IPS-NIHi7 (cell line): ENCODE measurements around the gene DEFB127.
"Not testable (repeated sequence)": the region's sequence is repeated elsewhere in the genome, so short reads cannot be mapped to it uniquely, and the experiment has no call there.

Experiments used
- DNase-seq: peaks from one replicate; pipeline ENCODE4 v3.0.0; 2012; ENCODE audit warnings: mixed read lengths; ENCODE audit errors: extremely low spot score

The DEFB127 gene, protein sequence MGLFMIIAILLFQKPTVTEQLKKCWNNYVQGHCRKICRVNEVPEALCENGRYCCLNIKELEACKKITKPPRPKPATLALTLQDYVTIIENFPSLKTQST

GRCh38 chr20:157154-157553 lies at the start of gene DEFB127:
DEFB127 (plus strand) TSS chr20:157454; CDS start chr20:157545, 91 bp downstream.
- no peak for DNase-seq

- no peak for DNase-seq
Measured at GRCh38 chr20:112396-112795, 44.9 kb upstream of the DEFB127 start.

GRCh38 chr20:117518-117917 lies 39.7 kb upstream of the DEFB127 start:
- no peak for DNase-seq

DNA sequence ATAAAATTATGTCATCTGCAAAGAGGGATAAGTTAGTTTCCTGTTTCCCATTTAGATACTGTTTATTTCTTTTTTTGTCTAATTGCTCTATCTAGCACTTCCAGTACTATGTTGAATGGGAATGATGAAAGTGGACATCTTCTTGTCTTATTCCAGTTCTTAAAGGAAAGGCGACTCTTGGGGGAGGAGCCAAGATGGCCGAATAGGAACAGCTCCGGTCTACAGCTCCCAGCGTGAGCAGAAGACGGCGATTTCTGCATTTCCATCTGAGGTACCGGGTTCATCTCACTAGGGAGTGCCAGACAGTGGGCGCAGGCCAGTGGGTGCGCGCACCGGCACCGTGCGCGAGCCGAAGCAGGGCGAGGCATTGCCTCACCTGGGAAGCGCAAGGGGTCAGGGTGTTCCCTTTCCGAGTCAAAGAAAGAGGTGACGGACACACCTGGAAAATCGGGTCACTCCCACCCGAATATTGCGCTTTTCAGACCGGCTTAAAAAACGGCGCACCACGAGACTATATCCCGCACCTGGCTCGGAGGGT lies 27.4 kb upstream of the DEFB127 start:
- DNase-seq, result not testable (repeated sequence)

DNA sequence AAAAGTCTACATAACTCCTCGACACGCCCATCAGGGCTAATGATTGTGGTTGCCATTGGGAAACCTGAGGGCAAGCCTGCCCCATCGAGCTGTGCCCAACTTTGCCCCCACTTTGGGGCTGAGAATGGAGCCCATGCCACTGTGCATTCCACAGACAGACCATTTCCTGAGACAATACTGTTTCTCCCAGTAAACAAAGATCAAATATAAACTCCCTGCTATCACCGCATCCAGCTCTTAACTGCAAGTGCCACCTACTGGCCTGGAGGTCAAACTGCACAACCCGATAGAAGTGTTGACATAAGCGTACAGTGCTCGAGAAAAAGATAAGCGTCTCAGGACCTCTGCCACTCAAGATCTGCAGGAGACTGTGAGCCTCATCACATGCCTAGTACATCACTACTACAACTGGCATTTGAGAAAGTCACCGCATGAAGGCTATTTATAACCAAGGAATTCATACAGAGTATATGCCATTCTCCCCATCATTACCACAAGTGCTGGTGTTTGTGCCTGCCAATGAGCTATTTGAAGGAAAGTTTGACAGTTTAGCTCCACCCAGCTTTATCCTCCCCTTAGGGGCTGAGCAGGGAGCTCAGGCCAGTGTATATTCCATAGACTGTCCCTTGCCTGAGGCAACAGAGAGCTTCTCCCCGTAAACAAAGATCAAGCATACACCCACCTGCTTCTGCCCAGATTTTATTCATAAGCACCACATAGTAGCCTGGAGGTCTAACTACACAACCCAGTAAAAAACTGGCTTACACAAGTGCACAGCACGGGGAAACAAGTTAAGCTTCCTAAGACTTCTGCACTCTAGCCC lies 19.4 kb upstream of the DEFB127 start:
- no peak for DNase-seq

GRCh38 chr20:142290-142689 lies 15.0 kb upstream of the DEFB127 start, which contains the start of gene DEFB126:
DEFB126 (plus strand) TSS chr20:142590; CDS start chr20:142629, 39 bp downstream.
- DNase-seq, result no peak

DNA sequence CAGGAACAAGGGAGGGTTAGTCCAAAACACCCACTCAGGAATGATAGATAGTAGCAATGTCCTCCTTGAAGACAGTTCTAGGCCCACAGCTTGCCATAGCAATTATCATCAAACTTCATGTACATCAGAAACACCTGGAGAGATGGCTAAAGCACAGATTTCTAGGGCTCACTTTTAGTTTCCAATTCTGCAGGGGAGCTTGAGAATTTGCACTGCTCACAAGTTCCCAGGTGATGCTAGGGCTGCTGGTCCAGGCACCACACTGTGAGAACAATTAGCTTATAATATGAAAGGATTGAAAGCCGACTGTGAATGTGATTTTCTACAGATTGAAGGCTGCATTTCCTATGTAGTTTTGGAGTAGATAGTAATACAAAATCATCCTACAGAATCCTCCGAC lies 11.4 kb upstream of the DEFB127 start:
- DNase-seq, result no peak

- DNase-seq, result no peak
Measured at GRCh38 chr20:152131-152530, 5.1 kb upstream of the DEFB127 start.

- DNase-seq, result no peak
Measured at GRCh38 chr20:164618-165017, 7.4 kb downstream of the DEFB127 start.

DNA sequence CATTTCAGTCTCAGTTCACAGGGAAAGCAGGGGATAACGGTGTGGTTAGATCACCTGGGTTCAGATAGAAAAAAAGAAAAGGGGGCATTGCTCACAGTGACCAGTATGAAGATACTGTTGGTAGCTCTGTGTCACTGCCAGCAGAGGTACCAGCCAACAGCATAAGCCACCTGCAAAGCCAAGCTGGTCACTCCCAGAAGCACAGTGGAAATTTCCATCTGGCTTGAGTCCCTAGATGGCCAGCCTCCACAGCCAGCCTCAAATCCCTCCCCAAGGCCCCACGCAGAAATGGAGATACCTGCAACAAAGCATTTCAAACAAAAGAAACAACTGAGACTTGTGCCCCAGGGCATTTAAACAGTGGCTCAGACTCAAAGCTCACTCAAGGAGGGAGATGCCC lies 11.6 kb downstream of the DEFB127 start:
- DNase-seq, result no peak

- DNase-seq, result no peak
Measured at GRCh38 chr20:184288-184687, 27.0 kb downstream of the DEFB127 start.

GRCh38 chr20:187733-188132 lies 30.5 kb downstream of the DEFB127 start:
- DNase-seq, result no peak

- DNase-seq, result no peak
Measured at GRCh38 chr20:189611-190010, 32.4 kb downstream of the DEFB127 start, which contains the start of gene DEFB128. DEFB128 (minus strand) TSS chr20:189711; CDS start chr20:189623, 88 bp downstream.

DNA sequence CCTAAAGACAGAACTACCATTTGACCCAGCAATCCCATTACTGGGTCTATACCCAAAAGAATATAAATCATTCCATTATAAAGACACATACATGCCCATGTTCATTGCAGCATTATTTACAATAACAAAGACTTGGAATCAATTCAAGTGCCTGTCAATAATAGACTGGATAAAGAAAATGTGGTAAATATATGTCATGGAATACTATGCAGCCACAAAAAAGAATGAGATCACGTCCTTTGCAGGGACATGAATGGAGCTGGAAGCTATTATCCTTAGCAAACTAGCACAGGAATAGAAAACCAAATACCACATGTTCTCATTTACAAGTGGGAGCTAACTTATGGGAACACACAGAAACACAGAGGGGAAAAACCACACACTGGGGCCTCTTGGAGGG lies 41.0 kb downstream of the DEFB127 start:
- no peak for DNase-seq

DNA sequence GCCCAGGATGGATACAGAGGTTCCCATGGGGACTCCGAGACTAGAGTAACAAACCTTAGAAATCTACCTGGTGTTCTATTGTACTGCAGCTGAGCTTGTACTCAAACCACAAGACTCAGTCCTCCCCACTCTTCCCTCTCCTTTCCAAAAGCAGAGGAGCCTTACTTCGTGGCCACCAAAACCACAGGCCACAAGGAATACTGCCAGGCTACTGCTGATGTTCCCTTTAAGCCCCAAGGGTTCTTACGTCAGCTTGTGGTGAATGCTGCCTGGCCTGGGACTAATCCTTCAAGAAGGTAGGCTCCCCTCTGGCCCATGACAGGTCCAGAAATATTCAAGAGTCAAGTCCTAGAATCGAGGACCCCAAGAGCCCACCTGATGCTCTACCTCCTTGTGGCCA lies 42.7 kb downstream of the DEFB127 start:
- no peak for DNase-seq

DNA sequence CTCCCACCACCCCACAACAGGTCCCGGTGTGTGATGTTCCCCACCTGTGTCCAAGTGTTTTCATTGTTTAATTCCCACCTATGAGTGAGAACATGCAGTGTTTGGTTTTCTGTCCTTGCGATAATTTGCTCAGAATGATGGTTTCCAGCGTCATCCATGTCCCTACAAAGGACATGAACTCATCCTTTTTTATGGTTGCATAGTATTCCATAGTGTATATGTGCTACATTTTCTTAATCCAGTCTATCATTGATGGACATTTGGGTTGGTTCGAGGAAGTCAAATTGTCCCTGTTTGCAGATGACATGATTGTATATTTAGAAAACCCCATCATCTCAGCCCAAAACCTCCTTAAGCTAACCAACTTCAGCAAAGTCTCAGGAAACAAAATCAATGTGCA lies 46.4 kb downstream of the DEFB127 start:
- DNase-seq, result not testable (repeated sequence)
